Measurements from ENCODE around the gene SLC22A17. TPM values are rescaled to one million over a fixed set of nuclear protein-coding genes. Genes with fewer than 3 reads are reported as not detected.
A peak's percentile ranks its signal among the peaks of the same experiment; 100 is the strongest.

Gene SLC22A17
- total RNA-seq, 1 experiment from 2014 or later: 42.3 TPM

- Mint-ChIP-seq H3K4me3 (peak overlapping the region; percentile 96), H3K4me1 (peaks cover 26% of the 10 kb centered on the region), H3K27me3 (ENCODE audit: low read depth) (no peaks in the 10 kb centered on the region), H3K9me3 (no peaks in the 10 kb centered on the region), H3K27ac (peak overlapping the region; percentile 96), H3K36me3 (peaks cover 46% of the 10 kb centered on the region)
- ATAC-seq (no peak), DNase-seq (ENCODE audit: low spot score) (peak; percentile 21)
- TF ChIP-seq, protein P1, sequence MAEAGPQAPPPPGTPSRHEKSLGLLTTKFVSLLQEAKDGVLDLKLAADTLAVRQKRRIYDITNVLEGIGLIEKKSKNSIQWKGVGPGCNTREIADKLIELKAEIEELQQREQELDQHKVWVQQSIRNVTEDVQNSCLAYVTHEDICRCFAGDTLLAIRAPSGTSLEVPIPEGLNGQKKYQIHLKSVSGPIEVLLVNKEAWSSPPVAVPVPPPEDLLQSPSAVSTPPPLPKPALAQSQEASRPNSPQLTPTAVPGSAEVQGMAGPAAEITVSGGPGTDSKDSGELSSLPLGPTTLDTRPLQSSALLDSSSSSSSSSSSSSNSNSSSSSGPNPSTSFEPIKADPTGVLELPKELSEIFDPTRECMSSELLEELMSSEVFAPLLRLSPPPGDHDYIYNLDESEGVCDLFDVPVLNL (CRISPR knock-in tag; IDR thresholded peaks at IDR 0.05; ENCODE audit: borderline replicate concordance, low read depth): no peak
- TF ChIP-seq, protein P2, sequence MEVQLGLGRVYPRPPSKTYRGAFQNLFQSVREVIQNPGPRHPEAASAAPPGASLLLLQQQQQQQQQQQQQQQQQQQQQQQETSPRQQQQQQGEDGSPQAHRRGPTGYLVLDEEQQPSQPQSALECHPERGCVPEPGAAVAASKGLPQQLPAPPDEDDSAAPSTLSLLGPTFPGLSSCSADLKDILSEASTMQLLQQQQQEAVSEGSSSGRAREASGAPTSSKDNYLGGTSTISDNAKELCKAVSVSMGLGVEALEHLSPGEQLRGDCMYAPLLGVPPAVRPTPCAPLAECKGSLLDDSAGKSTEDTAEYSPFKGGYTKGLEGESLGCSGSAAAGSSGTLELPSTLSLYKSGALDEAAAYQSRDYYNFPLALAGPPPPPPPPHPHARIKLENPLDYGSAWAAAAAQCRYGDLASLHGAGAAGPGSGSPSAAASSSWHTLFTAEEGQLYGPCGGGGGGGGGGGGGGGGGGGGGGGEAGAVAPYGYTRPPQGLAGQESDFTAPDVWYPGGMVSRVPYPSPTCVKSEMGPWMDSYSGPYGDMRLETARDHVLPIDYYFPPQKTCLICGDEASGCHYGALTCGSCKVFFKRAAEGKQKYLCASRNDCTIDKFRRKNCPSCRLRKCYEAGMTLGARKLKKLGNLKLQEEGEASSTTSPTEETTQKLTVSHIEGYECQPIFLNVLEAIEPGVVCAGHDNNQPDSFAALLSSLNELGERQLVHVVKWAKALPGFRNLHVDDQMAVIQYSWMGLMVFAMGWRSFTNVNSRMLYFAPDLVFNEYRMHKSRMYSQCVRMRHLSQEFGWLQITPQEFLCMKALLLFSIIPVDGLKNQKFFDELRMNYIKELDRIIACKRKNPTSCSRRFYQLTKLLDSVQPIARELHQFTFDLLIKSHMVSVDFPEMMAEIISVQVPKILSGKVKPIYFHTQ (CRISPR knock-in tag; IDR thresholded peaks at IDR 0.05): no peak
- TF ChIP-seq ARID4B (CRISPR knock-in tag; IDR thresholded peaks at IDR 0.05; ENCODE audit: borderline replicate concordance) (peak; percentile 23; the same call in 1 of the 2 replicates), ATF2 (CRISPR knock-in tag; IDR thresholded peaks at IDR 0.05; ENCODE audit: borderline replicate concordance, low read depth) (no peak), TEAD4 (CRISPR knock-in tag; IDR thresholded peaks at IDR 0.05) (no peak)
- POLR2A ChIA-PET: interaction anchor here (0.6 to 2.7 kb wide), 17 partner anchors 7 to 330 kb away, joined by 3 to 32 read pairs (median 4); partner anchors contain the start of genes ACIN1, BCL2L2, C14orf119 and HOMEZ
- CTCF ChIA-PET: interaction anchor here (0.6 to 4.5 kb wide), 29 partner anchors 15 to 406 kb away, joined by 3 to 39 read pairs (median 5); partner anchors contain the start of genes ACIN1, BCL2L2, C14orf119 and CEBPE
Measured at GRCh38 chr14:23321572-23322547, 30.8 kb downstream of the SLC22A17 start.

DNA sequence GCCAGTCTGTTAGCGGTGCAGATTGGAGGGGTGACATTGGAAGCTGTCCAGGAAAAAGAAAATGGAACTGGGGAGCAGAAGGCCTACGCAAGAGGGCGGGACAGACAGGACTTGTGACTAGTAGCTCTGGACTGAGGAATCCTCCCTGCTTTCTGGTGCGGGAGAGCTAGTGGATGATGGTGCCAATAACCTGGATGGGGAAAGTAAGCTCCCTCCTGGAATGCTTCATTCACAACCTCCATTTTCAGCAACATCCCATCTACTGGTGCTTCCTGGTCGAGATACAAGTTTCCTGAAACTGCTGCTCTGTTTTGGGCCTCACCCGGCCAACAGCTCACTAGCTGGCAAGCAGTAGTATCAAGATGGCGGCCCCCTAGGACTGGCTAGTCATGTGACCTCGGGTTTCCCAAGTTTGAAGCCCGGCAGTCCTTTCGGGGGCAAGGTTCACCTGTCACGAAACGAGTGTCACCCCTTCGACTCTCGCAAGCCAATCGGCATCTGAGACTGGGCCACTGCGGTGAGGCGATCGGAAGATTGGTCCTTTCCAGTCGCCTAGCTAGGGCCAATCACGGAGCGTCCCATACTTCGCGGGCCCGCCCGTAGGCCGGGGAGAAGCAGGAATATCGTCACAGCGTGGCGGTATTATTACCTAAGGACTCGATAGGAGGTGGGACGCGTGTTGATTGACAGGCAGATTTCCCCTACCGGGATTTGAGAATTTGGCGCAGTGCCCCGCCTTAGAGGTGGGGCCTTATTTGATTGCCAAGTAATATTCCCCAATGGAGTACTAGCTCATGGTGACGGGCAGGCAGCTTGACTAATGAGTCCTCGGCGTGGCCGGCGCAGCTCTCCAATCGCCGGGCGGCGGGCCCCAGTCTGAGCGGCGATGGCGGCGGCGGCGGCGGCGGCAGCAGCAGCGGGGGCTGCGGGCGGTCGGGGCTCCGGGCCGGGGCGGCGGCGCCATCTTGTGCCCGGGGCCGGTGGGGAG lies 31.8 kb downstream of the SLC22A17 start, which contains the start of gene PABPN1:
TSS of gene PABPN1 (plus strand) at position 874 of the 988 bp plus-strand sequence. CDS start at position 887, 13 bp downstream.
- Mint-ChIP-seq H3K27me3 (ENCODE audit: low read depth) (no peaks in the 10 kb centered on the region), H3K4me3 (peak within 1 kb of the TSS; percentile 96), H3K9me3 (no peaks in the 10 kb centered on the region), H3K27ac (peak within 1 kb of the TSS; percentile 99), H3K4me1 (peaks cover 26% of the 10 kb centered on the region), H3K36me3 (peaks cover 43% of the 10 kb centered on the region)
- POLR2A ChIA-PET: interaction anchor here (0.6 to 2.7 kb wide), 18 partner anchors 8 to 314 kb away, joined by 3 to 32 read pairs (median 4); partner anchors contain the start of genes ACIN1, BCL2L2, C14orf119 and HOMEZ
- DNase-seq (ENCODE audit: low spot score) (peak; percentile 98), ATAC-seq (peak; percentile 93)
- CTCF ChIA-PET: interaction anchor here (0.5 to 4.5 kb wide), 33 partner anchors 14 to 407 kb away, joined by 3 to 39 read pairs (median 5); partner anchors contain the start of genes ACIN1, BCL2L2, C14orf119 and CEBPE
- TF ChIP-seq ESRRA (CRISPR knock-in tag; IDR thresholded peaks at IDR 0.05; ENCODE audit: borderline replicate concordance): no peak
- peak; percentile 9; the same call in 1 of the 2 replicates for TF ChIP-seq ZMAT4 (CRISPR knock-in tag; IDR thresholded peaks at IDR 0.05)
- TF ChIP-seq JUN (CRISPR knock-in tag; IDR thresholded peaks at IDR 0.05): no peak
- TF ChIP-seq NFYB (CRISPR knock-in tag; conservative IDR thresholded peaks at IDR 0.05; ENCODE audit: low read depth): peak; percentile 97
- peak; percentile 73 for TF ChIP-seq FOXK1 (CRISPR knock-in tag; IDR thresholded peaks at IDR 0.05)
- no peak for TF ChIP-seq HMGA2 (CRISPR knock-in tag; IDR thresholded peaks at IDR 0.05)
- TF ChIP-seq TEAD1 (CRISPR knock-in tag; IDR thresholded peaks at IDR 0.05): 0 out of 2 replicates have a peak, but pooled peaks have one; percentile 27
- TF ChIP-seq ZNF232 (CRISPR knock-in tag; IDR thresholded peaks at IDR 0.05): peak; percentile 68; the same call in 1 of the 2 replicates
- no peak for TF ChIP-seq JAZF1 (CRISPR knock-in tag; IDR thresholded peaks at IDR 0.05)
- TF ChIP-seq USF1 (CRISPR knock-in tag; IDR thresholded peaks at IDR 0.05): peak; percentile 96
- 0 out of 2 replicates have a peak, but pooled peaks have one; percentile 27 for TF ChIP-seq NFE2L1 (CRISPR knock-in tag; IDR thresholded peaks at IDR 0.05)
